ENCODE data around the gene HECW1.

The HECW1 gene

GRCh38 chr7:43536773-43537172 lies 424.3 kb downstream of the HECW1 start:
- Histone ChIP-seq H3K36me3 (ENCODE audit: control insufficient read depth, insufficient read depth, low read length) (no peaks in the 10 kb centered on the region), H3K4me1 (ENCODE audit: control insufficient read depth, insufficient read depth, low read length) (no peaks in the 10 kb centered on the region), H3K4me3 (ENCODE audit: insufficient read depth, low read depth, low read length) (no peak overlapping the region), H3K27me3 (ENCODE audit: control insufficient read depth, insufficient read depth, low read length, poor library complexity, severe bottlenecking) (no peaks in the 10 kb centered on the region), H3K27ac (ENCODE audit: insufficient read depth, low read depth, low read length, poor library complexity, severe bottlenecking) (no peak overlapping the region), H3K9me3 (ENCODE audit: control insufficient read depth, low read length) (no peaks in the 10 kb centered on the region)
- 88 to 90% methylated on average over 15 of the region's 15 CpGs for WGBS, 2 experiments

- H3K27ac ChIP-seq (ENCODE audit: insufficient read depth, low read depth, low read length, poor library complexity, severe bottlenecking), result no peak overlapping the region
- H3K9me3 ChIP-seq (ENCODE audit: control insufficient read depth, low read length), result no peaks in the 10 kb centered on the region
- no peaks in the 10 kb centered on the region for H3K36me3 ChIP-seq (ENCODE audit: control insufficient read depth, insufficient read depth, low read length)
- 90 to 91% methylated on average over 9 of the region's 9 CpGs for WGBS, 2 experiments
- H3K27me3 ChIP-seq (ENCODE audit: control insufficient read depth, insufficient read depth, low read length, poor library complexity, severe bottlenecking), result no peaks in the 10 kb centered on the region
- H3K4me1 ChIP-seq (ENCODE audit: control insufficient read depth, insufficient read depth, low read length), result no peaks in the 10 kb centered on the region
- H3K4me3 ChIP-seq (ENCODE audit: insufficient read depth, low read depth, low read length), result no peak overlapping the region
These were observed 425.4 kb downstream of the HECW1 start for GRCh38 chr7:43537765-43538403.

GRCh38 chr7:43538404-43538771 lies 425.9 kb downstream of the HECW1 start:
- H3K36me3 ChIP-seq (ENCODE audit: control insufficient read depth, insufficient read depth, low read length), result no peaks in the 10 kb centered on the region
- no peak overlapping the region for H3K4me3 ChIP-seq (ENCODE audit: insufficient read depth, low read depth, low read length)
- H3K27ac ChIP-seq (ENCODE audit: insufficient read depth, low read depth, low read length, poor library complexity, severe bottlenecking), result no peak overlapping the region
- WGBS, 2 experiments, result 87 to 91% methylated on average over 4 of the region's 4 CpGs
- no peaks in the 10 kb centered on the region for H3K27me3 ChIP-seq (ENCODE audit: control insufficient read depth, insufficient read depth, low read length, poor library complexity, severe bottlenecking)
- H3K4me1 ChIP-seq (ENCODE audit: control insufficient read depth, insufficient read depth, low read length), result no peaks in the 10 kb centered on the region
- no peaks in the 10 kb centered on the region for H3K9me3 ChIP-seq (ENCODE audit: control insufficient read depth, low read length)

GRCh38 chr7:43540471-43540870 lies 428.0 kb downstream of the HECW1 start:
- no peaks in the 10 kb centered on the region for H3K4me1 ChIP-seq (ENCODE audit: control insufficient read depth, insufficient read depth, low read length)
- no peaks in the 10 kb centered on the region for H3K9me3 ChIP-seq (ENCODE audit: control insufficient read depth, low read length)
- 86 to 98% methylated on average over 3 of the region's 3 CpGs for WGBS, 2 experiments
- no peak overlapping the region for H3K4me3 ChIP-seq (ENCODE audit: insufficient read depth, low read depth, low read length)
- H3K36me3 ChIP-seq (ENCODE audit: control insufficient read depth, insufficient read depth, low read length), result no peaks in the 10 kb centered on the region
- H3K27ac ChIP-seq (ENCODE audit: insufficient read depth, low read depth, low read length, poor library complexity, severe bottlenecking), result no peak overlapping the region
- H3K27me3 ChIP-seq (ENCODE audit: control insufficient read depth, insufficient read depth, low read length, poor library complexity, severe bottlenecking), result no peaks in the 10 kb centered on the region

- Histone ChIP-seq H3K4me1 (ENCODE audit: control insufficient read depth, insufficient read depth, low read length) (no peaks in the 10 kb centered on the region), H3K9me3 (ENCODE audit: control insufficient read depth, low read length) (no peaks in the 10 kb centered on the region), H3K27me3 (ENCODE audit: control insufficient read depth, insufficient read depth, low read length, poor library complexity, severe bottlenecking) (no peaks in the 10 kb centered on the region), H3K4me3 (ENCODE audit: insufficient read depth, low read depth, low read length) (no peak overlapping the region), H3K27ac (ENCODE audit: insufficient read depth, low read depth, low read length, poor library complexity, severe bottlenecking) (no peak overlapping the region), H3K36me3 (ENCODE audit: control insufficient read depth, insufficient read depth, low read length) (no peaks in the 10 kb centered on the region)
- 93 to 97% methylated on average over 4 to 5 of the region's 5 CpGs for WGBS, 2 experiments
These were observed 430.3 kb downstream of the HECW1 start for GRCh38 chr7:43542716-43543115.

- no peak overlapping the region for H3K4me3 ChIP-seq (ENCODE audit: insufficient read depth, low read depth, low read length)
- no peaks in the 10 kb centered on the region for H3K4me1 ChIP-seq (ENCODE audit: control insufficient read depth, insufficient read depth, low read length)
- no peaks in the 10 kb centered on the region for H3K36me3 ChIP-seq (ENCODE audit: control insufficient read depth, insufficient read depth, low read length)
- no peaks in the 10 kb centered on the region for H3K9me3 ChIP-seq (ENCODE audit: control insufficient read depth, low read length)
- H3K27me3 ChIP-seq (ENCODE audit: control insufficient read depth, insufficient read depth, low read length, poor library complexity, severe bottlenecking), result no peaks in the 10 kb centered on the region
- H3K27ac ChIP-seq (ENCODE audit: insufficient read depth, low read depth, low read length, poor library complexity, severe bottlenecking), result no peak overlapping the region
These were observed 433.8 kb downstream of the HECW1 start for GRCh38 chr7:43546231-43546630.

- Histone ChIP-seq H3K36me3 (ENCODE audit: control insufficient read depth, insufficient read depth, low read length) (no peaks in the 10 kb centered on the region), H3K27me3 (ENCODE audit: control insufficient read depth, insufficient read depth, low read length, poor library complexity, severe bottlenecking) (no peaks in the 10 kb centered on the region), H3K9me3 (ENCODE audit: control insufficient read depth, low read length) (no peaks in the 10 kb centered on the region), H3K27ac (ENCODE audit: insufficient read depth, low read depth, low read length, poor library complexity, severe bottlenecking) (no peak overlapping the region), H3K4me3 (ENCODE audit: insufficient read depth, low read depth, low read length) (no peak overlapping the region), H3K4me1 (ENCODE audit: control insufficient read depth, insufficient read depth, low read length) (no peaks in the 10 kb centered on the region)
- 94 to 96% methylated on average over 16 of the region's 16 CpGs for WGBS, 2 experiments
These were observed 438.0 kb downstream of the HECW1 start for GRCh38 chr7:43550427-43550826.

GRCh38 chr7:43552122-43552521 lies 439.7 kb downstream of the HECW1 start:
- Histone ChIP-seq H3K27me3 (ENCODE audit: control insufficient read depth, insufficient read depth, low read length, poor library complexity, severe bottlenecking) (no peaks in the 10 kb centered on the region), H3K4me1 (ENCODE audit: control insufficient read depth, insufficient read depth, low read length) (no peaks in the 10 kb centered on the region), H3K4me3 (ENCODE audit: insufficient read depth, low read depth, low read length) (no peak overlapping the region), H3K9me3 (ENCODE audit: control insufficient read depth, low read length) (no peaks in the 10 kb centered on the region), H3K27ac (ENCODE audit: insufficient read depth, low read depth, low read length, poor library complexity, severe bottlenecking) (no peak overlapping the region), H3K36me3 (ENCODE audit: control insufficient read depth, insufficient read depth, low read length) (no peaks in the 10 kb centered on the region)
- 94 to 96% methylated on average over 8 of the region's 8 CpGs for WGBS, 2 experiments

- no peak overlapping the region for H3K4me3 ChIP-seq (ENCODE audit: insufficient read depth, low read depth, low read length)
- H3K27me3 ChIP-seq (ENCODE audit: control insufficient read depth, insufficient read depth, low read length, poor library complexity, severe bottlenecking), result no peaks in the 10 kb centered on the region
- no peaks in the 10 kb centered on the region for H3K36me3 ChIP-seq (ENCODE audit: control insufficient read depth, insufficient read depth, low read length)
- no peaks in the 10 kb centered on the region for H3K4me1 ChIP-seq (ENCODE audit: control insufficient read depth, insufficient read depth, low read length)
- H3K27ac ChIP-seq (ENCODE audit: insufficient read depth, low read depth, low read length, poor library complexity, severe bottlenecking), result no peak overlapping the region
- H3K9me3 ChIP-seq (ENCODE audit: control insufficient read depth, low read length), result no peaks in the 10 kb centered on the region
- 88 to 96% methylated on average over 3 of the region's 3 CpGs for WGBS, 2 experiments
These were observed 441.6 kb downstream of the HECW1 start for GRCh38 chr7:43553999-43554398.

GRCh38 chr7:43554423-43554822 lies 442.0 kb downstream of the HECW1 start:
- no peaks in the 10 kb centered on the region for H3K36me3 ChIP-seq (ENCODE audit: control insufficient read depth, insufficient read depth, low read length)
- no peak overlapping the region for H3K4me3 ChIP-seq (ENCODE audit: insufficient read depth, low read depth, low read length)

More at GRCh38 chr7:43554423-43554822, 442.0 kb downstream of the HECW1 start:
- 90% methylated on average over 15 of the region's 15 CpGs for WGBS, 2 experiments
- Histone ChIP-seq H3K27me3 (ENCODE audit: control insufficient read depth, insufficient read depth, low read length, poor library complexity, severe bottlenecking) (no peaks in the 10 kb centered on the region), H3K9me3 (ENCODE audit: control insufficient read depth, low read length) (no peaks in the 10 kb centered on the region), H3K27ac (ENCODE audit: insufficient read depth, low read depth, low read length, poor library complexity, severe bottlenecking) (no peak overlapping the region), H3K4me1 (ENCODE audit: control insufficient read depth, insufficient read depth, low read length) (no peaks in the 10 kb centered on the region)

Measured in ectodermal cell (in vitro differentiated cells).